ENCODE data around the gene GGTLC3. TPM values are rescaled to one million over a fixed set of nuclear protein-coding genes. Genes with fewer than 3 reads are reported as not detected.
"Not testable (repeated sequence)": the region's sequence is repeated elsewhere in the genome, so short reads cannot be mapped to it uniquely, and the experiment has no call there.

Gene GGTLC3
- total and polyA plus RNA-seq, 2 of the 4 experiments (the other 2 are of a cell fraction) = not detected

GRCh38 chr22:18533633-18534032 is 15.7 kb upstream of the GGTLC3 start:
- H3K27ac ChIP-seq (ENCODE audit: insufficient read depth, low read length); H2BK120ac ChIP-seq (ENCODE audit: low read depth, low read length); H2AK9ac ChIP-seq (replicated peaks; ENCODE audit: low read depth, low read length, poor library complexity); H2AFZ ChIP-seq (replicated peaks; ENCODE audit: low read length, poor library complexity); H3K4me3 ChIP-seq (ENCODE audit: insufficient read depth, low read depth, low read length); H2BK5ac ChIP-seq (ENCODE audit: low read depth, low read length, poor library complexity, severe bottlenecking); dilution Hi-C loops (cut with HindIII; ENCODE audit: low sequenced_read_pairs, unreplicated experiment); H2BK15ac ChIP-seq (ENCODE audit: low read depth, low read length); H3K9me3 ChIP-seq (ENCODE audit: control insufficient read depth, insufficient read depth, low read length); H4K8ac ChIP-seq (ENCODE audit: low read depth in 2 of 2, low read length in 2 of 2); H4K5ac ChIP-seq (ENCODE audit: low read depth, low read length); H3K79me1 ChIP-seq (ENCODE audit: low read depth in 1 of 2, low read length in 2 of 2); H3K56ac ChIP-seq (ENCODE audit: extremely low read depth, insufficient read depth, low read length); H4K20me1 ChIP-seq (ENCODE audit: insufficient read depth, low read length); H4K91ac ChIP-seq (ENCODE audit: insufficient read depth, low read depth, low read length); H3K27me3 ChIP-seq (ENCODE audit: control insufficient read depth, insufficient read depth, low read length); H3K36me3 ChIP-seq (ENCODE audit: control insufficient read depth, insufficient read depth, low read length); in situ Hi-C loops (cut with MboI; ENCODE audit: low sequenced_read_pairs); H3K9me1 ChIP-seq (ENCODE audit: insufficient read depth, low read length); H3K18ac ChIP-seq (ENCODE audit: low read depth, low read length); CTCF ChIA-PET; H2BK20ac ChIP-seq (ENCODE audit: low read depth, low read length); H3K4me1 ChIP-seq (ENCODE audit: control insufficient read depth, insufficient read depth, low read length); BruUV-seq (replicated peaks); DNase-seq; intact Hi-C loops (cut with micrococcal nuclease); H3K4ac ChIP-seq (ENCODE audit: low read depth, low read length); ATAC-seq (ENCODE audit: low read depth); H3K14ac ChIP-seq (replicated peaks; ENCODE audit: low read depth, low read length); H3K9ac ChIP-seq (ENCODE audit: low read depth, low read length); H2AK5ac ChIP-seq (ENCODE audit: low read depth, low read length); H3K4me2 ChIP-seq (ENCODE audit: low read depth, low read length); POLR2A ChIA-PET (ENCODE audit: unreplicated experiment); H3K23ac ChIP-seq (ENCODE audit: low read depth, low read length): not testable (repeated sequence)
- no CpG with 5 or more reads among the region's 11 CpGs for WGBS, 2 experiments (ENCODE audit: extremely low coverage in 2 of 2, insufficient read length in 1 of 2)

DNA sequence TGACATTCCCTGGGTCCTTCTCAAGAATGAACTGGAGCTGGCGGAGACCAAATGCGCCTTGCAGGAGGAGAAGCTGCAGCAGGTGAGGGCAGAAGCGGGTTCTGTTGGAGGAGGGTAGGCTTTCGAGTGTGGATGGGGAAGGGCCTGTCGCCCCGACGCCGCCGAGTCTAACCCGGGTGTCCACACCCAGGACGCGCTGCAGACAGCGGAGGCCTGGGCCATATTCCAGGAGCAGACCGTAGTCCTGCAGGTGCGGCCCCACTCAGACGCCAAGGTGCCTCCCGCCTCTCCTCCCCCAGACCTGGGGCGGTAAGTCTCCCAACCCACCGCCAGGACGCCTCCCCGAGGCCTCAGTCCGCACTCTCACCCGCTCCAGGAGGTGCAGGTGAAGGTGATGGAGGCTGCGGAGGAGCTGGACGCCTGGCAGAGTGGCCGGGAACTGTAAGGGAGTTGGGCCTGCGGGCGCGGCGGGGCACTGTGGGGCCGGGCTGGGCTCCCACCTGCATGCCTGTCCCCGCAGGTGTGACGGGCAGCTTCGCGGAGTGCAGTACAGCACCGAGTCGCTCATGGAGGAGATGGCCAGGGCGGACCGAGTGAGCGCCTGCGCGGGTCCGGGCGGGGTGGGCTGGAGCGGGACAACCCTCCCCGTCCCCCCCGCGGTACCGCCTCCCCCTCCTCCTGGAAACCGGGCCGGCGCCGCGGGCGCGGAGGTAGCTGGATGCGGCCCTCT is 11.6 kb upstream of the GGTLC3 start:
- H3K27me3 ChIP-seq (ENCODE audit: control insufficient read depth, insufficient read depth, low read length); H3K4ac ChIP-seq (ENCODE audit: low read depth, low read length); H2BK15ac ChIP-seq (ENCODE audit: low read depth, low read length); H3K18ac ChIP-seq (ENCODE audit: low read depth, low read length); H2BK5ac ChIP-seq (ENCODE audit: low read depth, low read length, poor library complexity, severe bottlenecking); H3K9me3 ChIP-seq (ENCODE audit: control insufficient read depth, insufficient read depth, low read length); H3K9ac ChIP-seq (ENCODE audit: low read depth, low read length); H3K56ac ChIP-seq (ENCODE audit: extremely low read depth, insufficient read depth, low read length); H2AK9ac ChIP-seq (replicated peaks; ENCODE audit: low read depth, low read length, poor library complexity); DNase-seq; in situ Hi-C loops (cut with MboI; ENCODE audit: low sequenced_read_pairs); H4K20me1 ChIP-seq (ENCODE audit: insufficient read depth, low read length); H2BK120ac ChIP-seq (ENCODE audit: low read depth, low read length); intact Hi-C loops (cut with micrococcal nuclease); H3K27ac ChIP-seq (ENCODE audit: insufficient read depth, low read length); H2AK5ac ChIP-seq (ENCODE audit: low read depth, low read length); H2AFZ ChIP-seq (replicated peaks; ENCODE audit: low read length, poor library complexity); H4K5ac ChIP-seq (ENCODE audit: low read depth, low read length); POLR2A ChIA-PET (ENCODE audit: unreplicated experiment); H3K9me1 ChIP-seq (ENCODE audit: insufficient read depth, low read length); H2BK20ac ChIP-seq (ENCODE audit: low read depth, low read length); dilution Hi-C loops (cut with HindIII; ENCODE audit: low sequenced_read_pairs, unreplicated experiment); BruUV-seq (replicated peaks); H3K36me3 ChIP-seq (ENCODE audit: control insufficient read depth, insufficient read depth, low read length); CTCF ChIA-PET; H3K14ac ChIP-seq (replicated peaks; ENCODE audit: low read depth, low read length); H4K91ac ChIP-seq (ENCODE audit: insufficient read depth, low read depth, low read length); H3K4me1 ChIP-seq (ENCODE audit: control insufficient read depth, insufficient read depth, low read length); H3K79me1 ChIP-seq (ENCODE audit: low read depth in 1 of 2, low read length in 2 of 2); H3K4me2 ChIP-seq (ENCODE audit: low read depth, low read length); H3K4me3 ChIP-seq (ENCODE audit: insufficient read depth, low read depth, low read length); H3K23ac ChIP-seq (ENCODE audit: low read depth, low read length); H4K8ac ChIP-seq (ENCODE audit: low read depth in 2 of 2, low read length in 2 of 2): not testable (repeated sequence)
- peak; percentile 24 for ATAC-seq (ENCODE audit: low read depth)
- no CpG with 5 or more reads among the region's 57 CpGs for WGBS, 2 experiments (ENCODE audit: extremely low coverage in 2 of 2, insufficient read length in 1 of 2)
